IMR-90 (cell line): ENCODE measurements around the gene MRPL50.

ENCODE experiments used
- BHLHE40 ChIP-seq: fragments of 150-350 bp; IDR thresholded peaks from 2 replicates; pipeline ENCODE4 v1.6.1; 2016; ENCODE audit warnings: mild to moderate bottlenecking, low read depth, low read length
- CEBPB ChIP-seq: IDR thresholded peaks from 2 replicates; pipeline ENCODE4 v1.6.1; 2012; ENCODE audit warnings: low read depth, low read length, improper control_type of control experiment
- CHD1 ChIP-seq: IDR thresholded peaks from 2 replicates; pipeline ENCODE4 v1.6.1; 2012; ENCODE audit warnings: low read depth, low read length, improper control_type of control experiment
- FOS ChIP-seq: fragments of 150-350 bp; IDR thresholded peaks from 2 replicates; pipeline ENCODE4 v1.6.1; 2016; ENCODE audit warnings: low read depth, low read length
- MAFK ChIP-seq: IDR thresholded peaks from 2 replicates; pipeline ENCODE4 v1.6.1; 2012; ENCODE audit warnings: low read depth, low read length, improper control_type of control experiment
- NFE2L2 ChIP-seq: fragments of 150-350 bp; IDR thresholded peaks from 2 replicates; pipeline ENCODE4 v1.6.1; 2016; ENCODE audit warnings: low read depth, mild to moderate bottlenecking, low read length
- POLR2A ChIP-seq: IDR thresholded peaks from 2 replicates; pipeline ENCODE4 v1.6.1; 2012; ENCODE audit warnings: mild to moderate bottlenecking, low read depth, low read length
- RAD21 ChIP-seq: IDR thresholded peaks from 2 replicates; pipeline ENCODE4 v1.6.1; 2012; ENCODE audit warnings: low read length, improper control_type of control experiment
- RFX5 ChIP-seq: IDR thresholded peaks from 2 replicates; pipeline ENCODE4 v1.8.0; 2012; ENCODE audit warnings: low read depth, mild to moderate bottlenecking, low read length, moderate library complexity
- SMC3 ChIP-seq: fragments of 150-350 bp; IDR thresholded peaks from 2 replicates; pipeline ENCODE4 v1.6.1; 2016; ENCODE audit warnings: low read depth, mild to moderate bottlenecking, antibody characterized with exemption, low read length, moderate library complexity
- USF2 ChIP-seq: fragments of 150-350 bp; IDR thresholded peaks from 2 replicates; pipeline ENCODE4 v1.6.1; 2017; ENCODE audit warnings: mild to moderate bottlenecking, antibody characterized with exemption, low read length, low read depth
- TF ChIP-seq, protein P1 (sequence below): conservative IDR thresholded peaks from 2 replicates; pipeline ENCODE4 v1.5.1; 2012; ENCODE audit warnings: mild to moderate bottlenecking, low read depth, low read length, improper control_type of control experiment

DNA sequence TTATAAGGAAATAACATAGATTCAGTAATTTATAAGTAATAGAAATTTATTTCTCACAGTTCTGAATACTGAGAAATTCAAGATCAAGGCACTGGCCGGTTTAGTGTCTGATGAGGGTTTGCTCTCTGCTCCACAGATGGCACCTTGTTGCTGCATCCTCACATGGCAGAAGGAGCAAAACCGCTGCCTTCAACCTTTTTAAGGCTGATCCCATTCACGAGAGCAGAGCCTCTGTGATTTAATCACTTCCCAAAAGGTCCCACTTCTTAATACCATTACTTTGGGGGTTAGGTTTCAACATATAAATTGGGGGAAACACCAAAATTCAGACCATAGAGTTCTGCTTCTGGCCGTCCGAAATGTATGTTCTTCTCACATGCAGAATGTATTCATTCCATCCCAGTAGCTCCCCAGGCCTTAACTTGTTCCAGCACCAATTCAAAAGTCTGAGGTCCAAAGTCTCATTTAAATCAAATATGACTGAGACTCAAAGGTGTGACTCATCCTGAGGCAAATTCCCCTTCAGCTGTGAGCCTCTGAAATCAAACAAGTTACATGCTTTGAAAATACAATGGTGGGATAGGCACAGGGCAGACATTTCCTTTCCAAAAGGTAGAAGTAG, 44.2 kb downstream of the MRPL50 start:
- TF ChIP-seq, protein P1, sequence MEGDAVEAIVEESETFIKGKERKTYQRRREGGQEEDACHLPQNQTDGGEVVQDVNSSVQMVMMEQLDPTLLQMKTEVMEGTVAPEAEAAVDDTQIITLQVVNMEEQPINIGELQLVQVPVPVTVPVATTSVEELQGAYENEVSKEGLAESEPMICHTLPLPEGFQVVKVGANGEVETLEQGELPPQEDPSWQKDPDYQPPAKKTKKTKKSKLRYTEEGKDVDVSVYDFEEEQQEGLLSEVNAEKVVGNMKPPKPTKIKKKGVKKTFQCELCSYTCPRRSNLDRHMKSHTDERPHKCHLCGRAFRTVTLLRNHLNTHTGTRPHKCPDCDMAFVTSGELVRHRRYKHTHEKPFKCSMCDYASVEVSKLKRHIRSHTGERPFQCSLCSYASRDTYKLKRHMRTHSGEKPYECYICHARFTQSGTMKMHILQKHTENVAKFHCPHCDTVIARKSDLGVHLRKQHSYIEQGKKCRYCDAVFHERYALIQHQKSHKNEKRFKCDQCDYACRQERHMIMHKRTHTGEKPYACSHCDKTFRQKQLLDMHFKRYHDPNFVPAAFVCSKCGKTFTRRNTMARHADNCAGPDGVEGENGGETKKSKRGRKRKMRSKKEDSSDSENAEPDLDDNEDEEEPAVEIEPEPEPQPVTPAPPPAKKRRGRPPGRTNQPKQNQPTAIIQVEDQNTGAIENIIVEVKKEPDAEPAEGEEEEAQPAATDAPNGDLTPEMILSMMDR, result no peak
- TF ChIP-seq POLR2A (no peak), SMC3 (no peak), USF2 (no peak), MAFK (no peak), RFX5 (no peak), BHLHE40 (no peak), CEBPB (no peak), RAD21 (no peak), FOS (no peak), CHD1 (no peak), NFE2L2 (no peak)
